UCSD-AML1 (cell line): ENCODE results near the gene RABL6.
"Not testable (repeated sequence)": the region's sequence is repeated elsewhere in the genome, so short reads cannot be mapped to it uniquely, and the experiment has no call there.

Source experiments
- DNase-seq: peaks from one replicate; lab custom pipeline; 2025; ENCODE audit not compliant: unreplicated experiment; lab: John Stamatoyannopoulos, UW

The RABL6 gene

GRCh38 chr9:136775191-136775590, 32.6 kb upstream of the RABL6 start:
- no peak for DNase-seq

- no peak for DNase-seq
Measured at GRCh38 chr9:136776947-136777346, 30.8 kb upstream of the RABL6 start.

GRCh38 chr9:136777359-136777758, 30.4 kb upstream of the RABL6 start:
- no peak for DNase-seq

GRCh38 chr9:136779808-136780207, 27.9 kb upstream of the RABL6 start:
- DNase-seq: no peak

- DNase-seq: no peak
Measured at GRCh38 chr9:136782452-136782851, 25.3 kb upstream of the RABL6 start.

- DNase-seq: no peak
Measured at GRCh38 chr9:136784249-136784996, 23.3 kb upstream of the RABL6 start.

- no peak for DNase-seq
Measured at GRCh38 chr9:136784997-136785361, 22.8 kb upstream of the RABL6 start.

- DNase-seq: not testable (repeated sequence)
Measured at GRCh38 chr9:136785565-136786355, 22.0 kb upstream of the RABL6 start.

GRCh38 chr9:136786451-136786850, 21.3 kb upstream of the RABL6 start:
- DNase-seq: no peak

GRCh38 chr9:136786983-136787382, 20.8 kb upstream of the RABL6 start:
- not testable (repeated sequence) for DNase-seq

GRCh38 chr9:136787690-136788400, 19.9 kb upstream of the RABL6 start:
- peak; percentile 68 for DNase-seq

GRCh38 chr9:136788644-136789522, 18.9 kb upstream of the RABL6 start:
- DNase-seq: not testable (repeated sequence)

- no peak for DNase-seq
Measured at GRCh38 chr9:136789523-136789937, 18.2 kb upstream of the RABL6 start.

- DNase-seq: peak; percentile 100
Measured at GRCh38 chr9:136790640-136791515, 16.9 kb upstream of the RABL6 start, which contains the start of gene TMEM141. Gene TMEM141 (plus strand): TSS chr9:136791344. CDS start chr9:136791371, 27 bp downstream.

- peak; percentile 66 for DNase-seq
Measured at GRCh38 chr9:136791516-136792276, 16.1 kb upstream of the RABL6 start.

- no peak for DNase-seq
Measured at GRCh38 chr9:136792321-136793085, 15.2 kb upstream of the RABL6 start.

- no peak for DNase-seq
Measured at GRCh38 chr9:136793086-136793946, 14.4 kb upstream of the RABL6 start.
